ENCODE measurements around the gene MB. TPM values are rescaled to one million over a fixed set of nuclear protein-coding genes. Genes with fewer than 3 reads are reported as not detected.

The MB gene
- total and polyA plus RNA-seq, 9 of the 15 experiments (the other 6 are each of a cell fraction or from before 2014, with no cell fraction given): not detected

DNA sequence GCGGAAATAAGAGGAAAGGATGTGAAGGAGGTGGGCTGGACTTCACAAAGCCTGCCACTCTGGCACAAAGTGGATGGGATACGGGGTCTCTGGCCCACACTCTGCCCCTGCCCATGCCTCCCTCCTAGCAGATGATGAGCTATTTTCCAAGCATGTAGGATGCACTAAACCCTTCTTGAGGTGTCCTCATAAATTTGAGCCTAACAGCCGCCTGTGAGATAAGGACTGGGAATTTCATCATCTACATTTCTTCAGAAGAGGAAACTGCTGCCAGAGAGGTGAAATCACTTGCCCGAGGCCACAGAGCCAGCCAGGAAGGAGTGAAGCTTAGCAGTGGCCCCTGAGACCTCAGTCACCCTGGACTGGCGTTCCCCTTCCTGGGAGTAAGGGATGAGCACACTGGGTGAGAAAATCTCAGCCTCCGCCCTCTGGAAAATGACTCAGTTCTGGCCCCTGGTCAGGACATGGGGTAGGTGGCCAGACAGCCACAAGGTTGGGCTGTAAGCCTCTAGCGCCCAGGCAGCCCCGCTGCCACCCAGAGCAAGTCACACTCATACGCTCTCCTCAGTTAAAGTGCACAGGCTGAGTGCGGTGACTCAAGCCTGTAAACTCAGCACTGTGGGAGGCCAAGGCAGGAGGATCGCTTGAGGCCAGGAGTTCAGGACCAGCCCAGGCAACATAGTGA is 27.9 kb downstream of the MB start (continued):
- TF ChIP-seq ZC3H11A (IDR thresholded peaks at IDR 0.05; ENCODE audit: low read depth, low read length): no peak
- TF ChIP-seq NR2C2 (CRISPR knock-in tag; IDR thresholded peaks at IDR 0.05): no peak
- peak; percentile 55; the same call in 1 of the 2 replicates for TF ChIP-seq NR2C2 (tag; IDR thresholded peaks at IDR 0.05)
- peak; percentile 61 for TF ChIP-seq FOSL1 (tag; conservative IDR thresholded peaks at IDR 0.05)
- TF ChIP-seq CXXC5 (CRISPR knock-in tag; IDR thresholded peaks at IDR 0.05): peak; percentile 42; the same call in 1 of the 2 replicates
- peak; percentile 36; the same call in 1 of the 2 replicates for TF ChIP-seq TEAD4 (IDR thresholded peaks at IDR 0.05; ENCODE audit: low read length)
- no peak for TF ChIP-seq TEAD4 (CRISPR knock-in tag; IDR thresholded peaks at IDR 0.05; ENCODE audit: borderline replicate concordance)
- peak; percentile 61; the same call in 1 of the 2 replicates for TF ChIP-seq GABPA (tag; conservative IDR thresholded peaks at IDR 0.05; ENCODE audit: low read depth)

DNA sequence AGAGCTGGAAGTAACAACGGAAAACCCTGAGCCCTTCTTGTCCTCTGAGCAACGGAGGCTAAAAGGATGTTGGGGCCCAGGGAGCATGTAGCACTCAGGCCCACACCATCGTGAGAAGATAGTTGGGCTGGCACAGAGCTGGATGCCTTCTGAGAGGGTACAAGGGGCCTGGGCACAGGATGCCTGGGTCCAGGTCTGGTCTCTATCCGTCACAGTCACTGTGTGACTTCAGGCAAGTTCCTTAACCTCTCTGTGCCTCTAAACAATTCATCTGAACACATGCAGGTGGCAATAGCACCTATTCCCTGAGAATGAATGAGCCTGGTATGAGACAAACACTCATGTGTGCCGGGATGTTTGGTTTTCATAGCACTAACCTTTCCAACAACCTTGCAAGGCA is 29.2 kb downstream of the MB start:
- in situ Hi-C loops (cut with MboI): loop anchor here (5.0 kb wide), 1 partner anchor 96 kb away; no protein-coding TSS in a partner anchor
- no peaks in the 10 kb centered on the region for H3K79me2 ChIP-seq (ENCODE audit: control insufficient read depth, insufficient read depth, low read length)

More for the DNA sequence above, 29.2 kb downstream of the MB start:
- ChIA-PET POLR2A (no interaction called here), CTCF (ENCODE audit: low intra/inter-chr PET ratio) (no interaction called here)
- H3K4me3 ChIP-seq: no peak overlapping the region
- H3K27me3 ChIP-seq (ENCODE audit: control insufficient read depth in 2 of 2, insufficient read depth in 2 of 2, low read length in 2 of 2): no peaks in the 10 kb centered on the region
- TF ChIP-seq ZNF12 (CRISPR knock-in tag; IDR thresholded peaks at IDR 0.05) (no peak), ZFP36 (IDR thresholded peaks at IDR 0.05; ENCODE audit: low read depth, low read length, partially characterized antibody) (peak; percentile 21)
- intact Hi-C loops (cut with micrococcal nuclease): loop anchor here (5.0 to 10.0 kb wide), 2 partner anchors 34 to 93 kb away; no protein-coding TSS in a partner anchor
- no peaks in the 10 kb centered on the region for H3K9me1 ChIP-seq (ENCODE audit: control insufficient read depth, insufficient read depth, low read length)
- H3K27ac ChIP-seq (ENCODE audit: extremely low read depth, low read depth, low read length): no peak overlapping the region
- no peaks in the 10 kb centered on the region for H3K9me3 ChIP-seq (replicated peaks; ENCODE audit: control insufficient read depth, insufficient read depth, low read depth, low read length)
- H3K36me3 ChIP-seq (ENCODE audit: control insufficient read depth, insufficient read depth, low read length): no peaks in the 10 kb centered on the region
- 16% methylated on average over 4 of the region's 5 CpGs for WGBS (ENCODE audit: insufficient coverage, low coverage, missing lambda C conversion rate)
- no peak for ATAC-seq
- no peak overlapping the region for H2AFZ ChIP-seq (ENCODE audit: low read depth, low read length)
- H3K9ac ChIP-seq (ENCODE audit: insufficient read depth in 1 of 2, low read depth in 2 of 2, low read length in 2 of 2): no peak overlapping the region
- no peak overlapping the region for H3K4me2 ChIP-seq (ENCODE audit: insufficient read depth, low read length)
- FAIRE-seq: no peak
- H4K20me1 ChIP-seq (replicated peaks; ENCODE audit: control insufficient read depth, insufficient read depth, low read length): no peaks in the 10 kb centered on the region
- peaks cover 5 to 6% of the 10 kb centered on the region in 2 experiments; a peak in 4 of 5 replicates for H3K4me1 ChIP-seq (replicated peaks in 1 of 2; ENCODE audit: control insufficient read depth in 2 of 2, insufficient read depth in 2 of 2, low read length in 2 of 2)
- DNase-seq (ENCODE audit: extremely low read depth in 1 of 4, low spot score in 3 of 4): no peak
- BruUV-seq (replicated peaks): no TSS peak
